Activated gamma-delta T cell treated with Interleukin-2 at 50 U/mL for 16 hours (primary cell): ENCODE data around the gene PPTC7.
A peak's percentile ranks its signal among the peaks of the same experiment; 100 is the strongest.
"Not testable (repeated sequence)": the region's sequence is repeated elsewhere in the genome, so short reads cannot be mapped to it uniquely, and the experiment has no call there.

Experiments used
- DNase-seq: peaks from one replicate; pipeline ENCODE4 v3.0.0-alpha.2; 2020

PPTC7 gene

DNA sequence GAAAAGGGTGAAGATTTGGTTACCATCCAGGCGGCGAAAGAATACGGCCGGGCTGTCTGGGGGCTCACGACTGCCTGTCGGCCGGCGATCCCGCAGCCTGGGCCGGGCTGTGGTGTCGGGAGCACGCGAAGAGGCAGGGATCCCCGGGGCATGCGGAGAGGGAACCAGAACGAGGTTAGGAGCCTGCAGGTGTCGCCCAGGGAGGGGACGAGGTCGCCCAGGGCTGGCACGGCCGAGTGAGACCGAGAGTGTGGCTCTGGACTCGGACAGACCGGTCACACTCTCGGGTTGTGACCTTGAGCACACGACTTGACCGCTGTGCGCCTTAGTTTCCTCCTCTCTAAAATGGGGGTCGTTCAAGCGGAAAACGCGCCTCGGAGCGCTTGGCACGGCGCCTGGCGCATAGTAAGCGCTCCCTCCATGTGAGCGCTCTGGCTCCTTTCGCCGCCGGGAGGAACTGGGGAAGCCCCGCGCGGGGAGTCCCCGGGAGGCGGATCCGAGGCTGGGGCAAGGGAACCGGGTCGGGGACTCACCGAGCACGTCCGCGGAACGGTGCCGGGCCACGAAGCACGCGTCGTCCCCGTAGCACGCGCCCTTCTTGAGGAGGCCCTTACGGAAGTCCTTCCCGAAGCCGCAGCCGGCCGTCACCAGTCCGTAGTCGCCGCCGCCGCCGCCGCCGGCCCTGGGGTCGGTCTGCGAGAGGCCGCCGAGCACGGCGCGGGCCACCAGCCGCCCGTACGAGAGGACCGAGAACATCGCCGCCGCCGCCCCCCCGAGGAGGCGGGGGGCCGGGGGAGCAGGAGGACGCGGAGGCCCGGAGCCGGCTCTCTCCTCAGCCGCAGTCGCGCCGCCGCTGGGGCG, 612 bp downstream of the PPTC7 start:
- DNase-seq: peak; percentile 55

DNA sequence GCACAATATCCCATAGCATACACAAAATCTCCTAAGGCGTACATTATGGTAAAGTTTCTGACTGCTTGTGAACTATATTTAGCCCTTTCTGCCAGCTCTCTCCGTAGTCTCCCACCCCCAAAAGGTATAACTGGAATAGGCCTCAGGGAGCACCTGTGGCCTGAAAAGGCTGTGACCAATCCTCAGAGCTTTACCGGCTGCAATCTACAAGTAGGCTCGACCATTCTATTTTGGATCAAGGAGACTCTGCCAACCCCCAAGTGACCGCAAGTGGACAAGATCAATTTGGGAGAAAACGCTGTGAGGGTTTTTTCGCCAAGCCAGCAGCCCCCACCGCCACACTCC, 1.2 kb downstream of the PPTC7 start:
- no peak for DNase-seq

DNA sequence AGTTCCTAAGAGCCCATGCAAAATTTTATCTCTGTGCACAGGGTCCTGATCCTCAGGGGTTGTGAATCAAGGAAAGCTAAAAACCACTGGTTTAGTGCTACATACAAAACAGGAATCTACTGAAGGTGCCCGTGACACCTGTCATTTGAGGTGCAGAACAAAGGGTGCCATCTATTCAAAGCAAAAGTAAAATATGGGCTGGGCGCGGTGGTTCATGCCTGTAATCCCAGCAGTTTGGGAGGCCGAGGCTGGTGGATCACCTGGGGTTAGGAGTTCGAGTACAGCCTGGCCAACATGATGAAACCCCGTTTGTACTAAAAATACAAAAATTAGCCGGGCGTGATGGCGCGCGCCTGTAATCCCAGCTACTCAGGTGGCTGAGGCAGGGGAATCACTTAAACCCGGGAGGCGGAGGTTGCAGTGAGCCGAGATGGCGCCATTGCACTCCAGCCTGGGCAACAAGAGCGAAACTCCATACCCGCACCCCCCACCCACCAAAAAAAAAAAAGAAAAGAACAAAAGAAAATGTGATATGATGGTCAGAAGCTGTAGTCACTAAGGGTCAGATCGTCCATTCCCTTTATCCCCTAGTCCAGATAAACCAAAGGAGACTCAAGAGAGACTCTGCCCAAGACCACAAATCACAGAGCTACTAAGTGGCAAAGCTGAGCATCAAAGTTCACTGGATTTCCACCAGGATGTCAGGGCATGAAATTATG, 3.4 kb downstream of the PPTC7 start:
- DNase-seq: no peak

DNA sequence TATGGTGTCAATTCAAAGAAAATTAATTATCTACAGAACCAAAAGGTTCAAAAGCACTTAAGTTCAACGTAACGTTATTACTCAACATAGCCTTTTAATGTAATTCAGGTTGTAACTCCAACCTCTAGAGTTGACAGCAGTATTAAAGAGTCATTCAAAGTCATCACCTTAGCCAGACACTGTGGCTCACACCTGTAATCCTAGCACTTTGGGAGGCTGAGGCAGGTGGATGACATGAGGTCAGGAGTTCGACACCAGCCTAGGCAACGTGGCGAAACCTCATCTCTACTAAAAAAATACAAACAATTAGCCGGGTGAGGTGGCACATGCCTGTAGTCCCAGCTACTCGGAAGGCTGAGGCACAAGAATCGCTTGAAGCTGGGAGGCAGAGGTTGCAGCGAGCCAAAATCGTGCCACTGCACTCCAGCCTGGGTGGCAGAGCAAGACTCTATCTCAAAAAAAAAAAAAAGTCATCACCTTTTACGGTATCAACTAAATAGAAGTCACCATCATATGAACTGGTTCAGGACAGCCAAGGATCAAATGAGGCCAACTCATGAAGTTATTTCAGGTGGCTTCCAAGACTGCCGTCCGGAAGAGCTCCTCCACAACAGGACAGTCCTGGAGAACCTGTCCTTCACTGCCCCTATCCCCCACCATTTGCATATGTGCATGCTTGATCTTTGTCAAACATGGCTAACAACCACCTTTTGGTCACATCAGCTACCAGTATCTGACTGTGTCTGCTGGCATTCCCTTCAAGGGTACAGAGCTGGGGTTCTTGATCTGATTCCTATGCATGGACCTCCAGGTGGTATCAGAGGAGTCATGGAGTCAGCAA, 4.2 kb downstream of the PPTC7 start:
- DNase-seq: no peak

DNA sequence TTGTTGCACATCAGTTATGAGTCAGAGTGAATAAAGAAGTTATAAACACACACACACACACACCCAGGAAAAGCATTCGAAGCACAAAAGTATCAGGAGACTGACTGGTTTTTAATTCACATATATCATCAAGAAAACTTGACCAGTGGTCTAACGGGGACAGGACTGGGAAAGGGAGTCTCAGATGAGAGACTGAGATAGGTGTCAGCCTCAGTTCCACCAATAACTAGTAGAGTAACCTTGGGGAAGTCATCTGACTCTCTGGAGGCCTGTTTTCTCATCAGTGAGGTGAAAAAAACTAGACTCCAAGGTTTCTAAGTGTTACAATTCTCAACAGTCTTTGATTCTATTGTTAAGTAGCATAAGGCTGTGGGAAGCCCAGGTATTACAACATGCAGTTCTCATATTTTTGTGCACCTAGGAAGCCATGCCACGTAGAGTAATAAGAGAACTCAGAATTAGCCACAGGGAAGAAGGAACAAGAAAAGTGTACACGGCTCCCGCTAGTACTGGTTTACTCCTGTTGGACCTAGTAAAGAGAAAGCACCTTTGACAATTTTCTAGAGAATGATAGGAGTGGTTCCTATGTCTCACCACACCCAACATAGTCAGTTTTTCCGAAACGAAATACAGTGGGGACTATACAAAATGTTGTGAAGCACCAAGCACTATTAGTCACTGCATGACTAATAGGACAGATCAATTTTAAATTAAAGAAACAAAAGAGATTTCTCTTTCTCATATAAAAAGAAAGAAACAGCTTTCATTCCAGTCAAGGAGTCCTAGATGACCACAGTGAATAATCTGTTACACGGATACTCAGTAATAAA, 5.0 kb downstream of the PPTC7 start:
- DNase-seq: peak; percentile 17

DNA sequence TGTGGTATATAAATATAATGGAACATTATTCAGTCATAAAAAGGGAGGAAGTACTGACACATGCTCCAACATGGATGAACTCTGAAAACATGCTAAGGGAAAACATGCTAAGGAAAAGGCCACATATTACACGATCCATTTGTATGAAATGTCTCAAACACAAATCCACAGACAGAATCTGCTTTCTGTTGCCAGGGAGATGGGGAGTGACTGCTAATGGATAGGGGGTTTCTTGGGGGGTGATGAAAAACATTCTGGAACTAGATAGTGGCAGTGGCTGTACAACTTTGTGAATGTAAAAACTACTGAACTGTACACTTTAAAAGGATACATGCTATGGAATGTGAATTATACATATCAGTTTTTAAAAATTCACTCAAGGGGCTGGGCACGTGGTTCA, 6.6 kb downstream of the PPTC7 start:
- no peak for DNase-seq

DNA sequence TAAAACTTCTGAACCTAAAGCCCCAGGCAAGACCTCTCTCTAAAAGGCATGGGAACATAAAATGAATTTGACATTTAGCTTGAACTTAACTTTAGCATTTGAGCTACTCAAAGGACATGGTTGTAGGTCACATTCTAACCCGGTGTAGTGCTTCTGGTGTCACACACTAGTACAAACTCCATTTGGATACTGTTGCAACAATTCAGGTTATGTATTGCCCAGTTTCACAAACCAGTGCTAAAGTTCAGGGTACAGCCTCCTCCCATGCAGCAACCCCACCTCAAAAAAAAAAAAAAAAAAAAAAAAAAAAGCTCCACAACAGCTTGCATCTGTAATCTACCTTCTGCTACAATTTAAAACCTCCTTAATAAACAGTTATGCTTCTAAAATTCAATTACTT, 7.8 kb downstream of the PPTC7 start:
- no peak for DNase-seq

DNA sequence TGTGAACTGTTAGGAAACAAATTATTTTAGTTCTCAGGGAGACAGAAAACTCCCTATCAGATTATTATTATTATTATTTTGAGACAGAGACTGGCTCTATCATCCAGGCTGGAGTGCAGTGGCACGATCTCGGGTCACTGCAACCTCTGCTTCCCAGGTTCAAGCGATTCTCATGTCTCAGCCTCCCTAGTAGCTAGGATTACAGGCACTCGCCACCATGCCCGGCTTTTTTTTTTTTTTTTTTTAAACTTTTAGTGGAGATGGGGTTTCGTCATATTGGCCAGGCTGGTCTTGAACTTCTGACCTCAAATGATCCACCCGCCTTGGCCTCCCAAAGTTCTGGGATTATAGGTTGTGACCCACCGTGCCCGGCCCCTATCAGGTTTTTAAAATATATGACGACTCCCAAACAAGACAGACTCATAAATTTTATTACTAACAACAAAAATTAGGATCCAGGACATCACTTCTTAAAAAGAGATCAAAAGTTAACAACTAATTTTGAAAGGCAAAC, 8.3 kb downstream of the PPTC7 start:
- DNase-seq: not testable (repeated sequence)

DNA sequence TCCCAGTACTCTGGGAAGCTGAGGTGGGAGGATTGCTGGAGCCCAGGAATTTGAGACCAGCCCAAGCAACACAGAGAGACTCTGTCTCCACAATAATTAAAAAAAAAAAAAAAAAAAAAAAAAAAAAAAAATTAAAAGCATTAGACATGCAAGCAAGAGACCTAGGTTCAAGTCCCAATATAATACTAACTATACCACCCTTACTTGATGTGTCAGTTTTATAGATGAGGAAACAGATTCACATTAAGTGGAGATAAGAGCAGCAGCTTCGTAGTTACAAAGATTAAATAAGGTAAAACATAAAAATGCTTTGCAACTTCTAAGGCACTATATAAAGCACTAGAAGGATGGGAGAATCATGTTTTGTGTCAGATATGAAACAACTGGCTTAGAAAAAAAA, 9.1 kb downstream of the PPTC7 start:
- DNase-seq: no peak

DNA sequence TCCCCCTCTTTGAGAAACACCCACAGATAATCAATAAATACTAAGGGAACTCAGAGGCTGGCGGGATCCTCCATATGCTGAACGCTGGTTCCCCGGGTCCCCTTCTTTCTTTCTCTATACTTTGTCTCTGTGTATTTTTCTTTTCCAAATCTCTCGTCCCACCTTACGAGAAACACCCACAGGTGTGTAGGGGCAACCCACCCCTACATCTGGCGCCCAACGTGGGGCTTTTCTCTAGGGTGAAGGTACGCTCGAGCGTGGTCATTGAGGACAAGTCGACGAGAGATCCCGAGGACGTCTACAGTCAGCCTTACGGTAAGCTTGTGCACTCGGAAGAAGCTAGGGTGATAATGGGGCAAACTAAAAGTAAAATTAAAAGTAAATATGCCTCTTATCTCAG, 12.3 kb downstream of the PPTC7 start:
- DNase-seq: not testable (repeated sequence)

DNA sequence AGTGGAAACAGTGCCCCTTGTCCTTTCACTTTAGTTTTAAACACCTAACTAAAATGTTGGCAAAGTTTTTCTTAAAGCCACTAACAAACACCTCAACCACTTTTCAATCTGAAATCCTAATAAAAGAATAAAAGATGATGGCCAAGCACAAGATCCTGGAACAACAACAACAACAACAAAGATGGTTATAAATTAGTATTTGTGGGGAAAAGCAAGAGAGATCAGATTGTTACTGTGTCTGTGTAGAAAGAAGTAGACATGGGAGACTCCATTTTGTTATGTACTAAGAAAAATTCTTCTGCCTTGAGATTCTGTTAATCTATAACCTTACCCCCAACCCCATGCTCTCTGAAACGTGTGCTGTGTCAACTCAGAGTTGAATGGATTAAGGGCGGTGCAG, 13.3 kb downstream of the PPTC7 start:
- DNase-seq: not testable (repeated sequence)

DNA sequence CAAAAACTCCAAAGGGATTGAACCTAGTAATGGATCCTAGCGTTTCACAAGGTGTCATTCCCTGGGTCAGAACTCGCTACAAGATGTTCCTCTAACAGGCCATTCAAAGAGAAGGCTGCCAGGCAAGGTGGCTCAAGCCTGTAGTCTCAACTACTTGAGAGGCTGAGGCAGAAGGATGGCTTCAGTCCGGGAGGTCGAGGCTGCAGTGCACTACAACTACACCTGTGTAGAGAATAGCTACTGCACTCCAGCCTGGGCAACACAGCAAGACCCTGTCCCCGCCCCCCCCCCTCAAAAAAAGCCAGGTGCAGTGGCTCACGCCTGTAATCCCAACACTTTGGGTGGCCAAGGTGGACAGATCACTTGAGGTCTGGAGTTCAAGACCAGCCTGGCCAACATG, 14.4 kb downstream of the PPTC7 start:
- DNase-seq: no peak

DNA sequence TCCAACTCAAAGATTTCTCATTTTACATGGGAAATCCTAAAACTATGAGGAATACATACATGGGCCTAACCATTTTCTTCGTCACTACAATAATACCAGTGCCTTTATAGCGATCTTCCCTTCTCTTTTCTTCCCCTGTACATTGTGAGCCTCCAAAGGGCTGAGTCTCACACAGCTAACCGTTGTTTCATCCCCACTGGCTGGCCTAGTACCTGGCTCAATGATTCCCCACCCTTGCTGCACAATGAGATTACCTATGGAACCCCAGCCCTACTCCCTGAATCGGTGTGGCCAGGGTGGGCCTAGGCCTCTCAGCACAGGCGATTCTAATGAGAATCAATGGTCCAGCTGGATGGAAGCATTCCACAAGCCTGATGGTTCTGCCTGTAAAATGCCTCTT, 16.1 kb downstream of the PPTC7 start:
- no peak for DNase-seq

DNA sequence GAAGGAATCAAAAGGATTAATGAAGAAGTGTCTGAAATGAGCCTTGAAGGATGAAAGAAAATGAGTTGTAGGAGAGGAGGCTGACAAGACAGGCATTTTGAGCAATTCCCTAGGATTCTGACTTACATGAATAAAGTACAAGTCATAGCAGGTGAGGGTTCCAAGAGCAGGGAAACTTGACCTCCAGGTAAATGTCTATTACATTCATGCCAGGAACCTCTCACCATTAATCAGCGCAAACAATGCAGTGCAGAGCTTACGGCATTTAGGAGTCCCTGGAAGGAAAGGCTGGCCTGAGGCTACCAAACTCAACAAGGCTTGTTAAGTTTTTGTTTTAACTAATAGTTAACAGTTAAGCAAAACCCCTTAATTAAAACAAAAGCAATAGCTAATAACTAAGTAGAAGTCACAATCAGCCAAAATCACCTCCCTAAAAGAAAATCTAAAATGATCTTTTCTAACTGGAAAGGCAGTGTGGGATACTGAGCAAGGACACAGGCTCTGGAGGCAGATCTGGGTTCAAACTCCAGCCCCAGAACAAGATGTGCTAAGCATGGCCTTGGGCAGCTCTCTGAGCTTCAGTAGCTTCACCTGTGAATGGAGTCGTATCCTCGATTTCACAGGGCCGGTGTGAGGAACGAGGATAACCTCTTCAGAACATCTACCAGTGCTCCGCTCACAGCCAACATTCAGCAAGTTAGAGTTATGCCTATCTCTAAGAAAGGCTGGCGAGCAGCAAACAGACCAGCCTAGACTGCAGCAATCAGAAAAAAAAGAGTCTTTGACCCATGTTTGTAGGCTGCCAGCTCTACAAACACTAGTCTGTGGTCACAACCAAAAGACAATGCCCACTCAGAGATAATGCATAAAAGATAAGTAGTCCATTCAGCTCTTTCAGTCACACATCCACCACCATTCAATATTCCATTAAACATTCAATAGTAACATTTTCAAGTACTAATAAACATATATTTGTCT, 16.9 kb downstream of the PPTC7 start:
- DNase-seq: no peak

DNA sequence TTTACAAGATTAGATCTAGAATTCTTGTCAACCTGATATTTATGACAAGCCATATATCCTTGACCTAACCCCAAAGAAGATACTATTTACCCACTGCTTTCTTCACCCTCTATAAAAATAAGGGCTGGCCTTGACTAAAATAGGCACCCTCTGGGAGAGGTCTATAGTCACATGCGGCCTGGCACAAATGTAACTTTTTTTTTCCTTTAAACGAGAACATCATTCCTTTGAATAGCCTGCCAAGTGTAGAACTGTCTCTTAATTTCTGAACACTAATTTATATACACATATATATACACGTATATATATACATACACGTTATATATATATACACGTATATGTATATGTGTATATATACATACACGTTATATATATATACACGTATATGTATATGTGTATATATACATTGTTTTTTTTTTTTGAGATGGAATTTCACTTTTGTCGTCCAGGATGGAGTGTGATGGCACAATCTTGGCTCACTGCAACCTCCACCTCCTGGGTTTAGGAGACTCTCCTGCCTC, 18.6 kb downstream of the PPTC7 start:
- DNase-seq: no peak

DNA sequence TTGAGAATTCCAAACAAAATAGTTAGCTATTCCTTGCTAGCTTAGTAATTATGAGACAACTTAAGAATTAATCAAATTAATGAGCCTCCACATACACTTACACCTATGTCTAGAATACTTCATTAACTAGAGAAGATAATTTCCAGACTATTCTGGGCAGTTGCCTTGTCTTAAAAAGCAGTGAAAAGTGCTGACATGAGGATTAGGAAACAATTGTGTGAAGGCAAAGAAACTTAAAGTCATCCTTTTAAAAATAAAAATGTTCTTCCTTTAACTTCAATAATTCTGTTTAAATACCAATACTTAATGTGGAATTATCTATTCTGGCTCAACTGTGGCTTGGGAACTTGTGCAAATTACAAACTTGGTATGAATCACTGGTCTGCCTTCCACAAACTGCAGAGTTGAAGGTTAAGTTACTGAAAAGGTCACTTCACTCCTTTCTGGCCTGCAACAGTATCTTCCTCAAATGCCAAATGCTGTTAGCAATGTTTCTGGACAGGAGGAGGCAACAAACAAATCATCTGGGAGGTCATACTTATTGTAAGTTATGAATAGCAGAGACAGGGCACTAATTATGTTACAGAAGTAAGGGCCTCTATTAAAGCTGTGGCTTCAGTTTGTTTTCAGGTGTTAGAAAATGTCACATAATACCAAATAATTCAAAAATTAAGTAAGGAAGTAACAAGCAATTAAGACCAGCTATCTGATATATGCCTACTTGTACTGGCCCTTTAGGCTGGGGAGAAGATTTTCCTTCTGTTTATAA, 19.2 kb downstream of the PPTC7 start:
- DNase-seq: no peak

DNA sequence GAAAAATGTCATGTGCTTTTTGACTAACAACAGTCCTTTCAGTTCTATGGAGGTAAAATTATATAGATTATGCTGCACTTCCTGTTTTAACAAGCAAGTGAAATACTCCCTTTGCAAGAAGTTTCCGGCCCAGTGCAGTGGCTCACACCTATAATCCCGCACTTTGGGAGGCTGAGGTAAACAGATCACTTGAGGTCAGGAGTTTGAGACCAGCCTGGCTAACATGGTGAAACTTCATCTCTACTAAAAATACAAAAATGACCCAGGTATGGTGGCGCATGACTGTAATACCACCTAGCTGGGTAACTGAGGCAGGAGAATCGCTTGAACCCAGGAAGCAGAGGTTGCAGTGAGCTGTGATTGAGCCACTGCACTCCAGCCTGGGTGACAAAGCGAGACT, 20.7 kb downstream of the PPTC7 start:
- DNase-seq: peak; percentile 40

DNA sequence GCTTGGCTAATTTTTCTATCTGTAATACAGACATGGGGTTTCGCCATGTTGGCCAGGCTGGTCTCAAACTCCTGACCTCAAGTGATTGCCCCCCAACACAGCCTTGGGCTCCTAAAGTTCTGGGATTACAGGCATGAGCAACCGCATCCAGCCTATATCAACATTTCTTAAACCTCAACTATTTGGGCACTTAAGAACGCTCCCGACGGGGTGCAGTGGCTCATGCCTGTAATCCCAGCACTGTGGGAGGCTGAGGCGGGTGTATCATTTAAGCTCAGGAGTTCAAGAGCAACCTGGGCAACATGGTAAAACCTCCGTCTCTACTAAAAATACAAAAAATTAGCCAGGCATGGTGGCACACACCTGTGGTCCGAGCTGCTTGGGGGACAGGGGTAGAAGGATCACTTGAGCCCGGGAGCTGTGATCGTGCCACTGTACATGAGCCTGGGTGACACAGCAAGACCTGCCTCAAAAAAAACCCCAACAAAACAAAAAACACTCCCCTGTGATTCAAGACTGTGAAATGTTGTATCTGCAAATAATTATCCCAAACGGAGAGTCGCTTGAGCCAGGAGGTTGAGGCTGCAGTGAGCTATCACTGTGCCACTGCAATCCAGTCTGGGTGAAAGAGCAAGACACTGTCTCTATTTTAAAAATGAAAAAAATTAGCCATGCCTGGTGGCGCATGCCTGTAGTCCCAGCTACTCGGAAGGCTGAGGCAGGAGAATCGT, 21.5 kb downstream of the PPTC7 start:
- DNase-seq: no peak

DNA sequence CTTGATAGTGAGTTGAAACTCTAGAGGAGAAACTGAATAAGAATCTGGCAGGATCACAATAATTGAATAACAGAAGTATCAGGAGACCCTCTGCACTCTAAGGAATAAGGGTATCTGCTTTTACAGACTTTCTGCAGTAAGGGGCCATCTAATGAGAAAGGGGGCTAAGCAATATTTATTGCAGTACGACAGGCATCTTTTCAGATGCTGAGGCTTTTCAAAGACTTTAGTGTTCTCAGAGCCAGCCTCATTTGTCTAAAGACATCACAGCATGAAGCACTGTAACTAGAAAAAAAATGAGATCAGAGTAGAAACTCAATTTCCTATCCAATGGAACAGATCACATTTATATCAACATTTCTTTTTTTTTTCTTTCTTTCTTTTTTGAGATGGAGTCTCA, 22.2 kb downstream of the PPTC7 start:
- DNase-seq: no peak
